ENCODE measurements around the gene MAST4.

The MAST4 gene

GRCh38 chr5:66945389-66946349 is 349.5 kb downstream of the MAST4 start:
- in situ Hi-C loops (cut with HindIII; ENCODE audit: low pct_ligation_motif_present, low pct_unique_long_range_greater_than_20kb, low sequenced_read_pairs) = no loop called here
- no peak for DNase-seq

GRCh38 chr5:66947458-66947857 is 351.3 kb downstream of the MAST4 start:
- in situ Hi-C loops (cut with HindIII; ENCODE audit: low pct_ligation_motif_present, low pct_unique_long_range_greater_than_20kb, low sequenced_read_pairs) = no loop called here
- DNase-seq = no peak

GRCh38 chr5:66949066-66949465 is 352.9 kb downstream of the MAST4 start:
- in situ Hi-C loops (cut with HindIII; ENCODE audit: low pct_ligation_motif_present, low pct_unique_long_range_greater_than_20kb, low sequenced_read_pairs) = no loop called here
- DNase-seq = no peak

GRCh38 chr5:66952153-66952552 is 356.0 kb downstream of the MAST4 start:
- no peak for DNase-seq
- in situ Hi-C loops (cut with HindIII; ENCODE audit: low pct_ligation_motif_present, low pct_unique_long_range_greater_than_20kb, low sequenced_read_pairs) = no loop called here

GRCh38 chr5:66956439-66956838 is 360.2 kb downstream of the MAST4 start:
- no peak for DNase-seq
- in situ Hi-C loops (cut with HindIII; ENCODE audit: low pct_ligation_motif_present, low pct_unique_long_range_greater_than_20kb, low sequenced_read_pairs) = no loop called here

- DNase-seq = no peak
Observed at GRCh38 chr5:66958201-66958979, 362.2 kb downstream of the MAST4 start.

GRCh38 chr5:66958980-66959641 is 362.9 kb downstream of the MAST4 start:
- in situ Hi-C loops (cut with HindIII; ENCODE audit: low pct_ligation_motif_present, low pct_unique_long_range_greater_than_20kb, low sequenced_read_pairs) = no loop called here
- peak; percentile 14 for DNase-seq

More at GRCh38 chr5:66958201-66958979, 362.2 kb downstream of the MAST4 start:
- in situ Hi-C loops (cut with HindIII; ENCODE audit: low pct_ligation_motif_present, low pct_unique_long_range_greater_than_20kb, low sequenced_read_pairs) = no loop called here

GRCh38 chr5:66959653-66960052 is 363.5 kb downstream of the MAST4 start:
- no peak for DNase-seq

GRCh38 chr5:66960369-66961137 is 364.4 kb downstream of the MAST4 start:
- DNase-seq = no peak
- in situ Hi-C loops (cut with HindIII; ENCODE audit: low pct_ligation_motif_present, low pct_unique_long_range_greater_than_20kb, low sequenced_read_pairs) = no loop called here

More at GRCh38 chr5:66959653-66960052, 363.5 kb downstream of the MAST4 start:
- in situ Hi-C loops (cut with HindIII; ENCODE audit: low pct_ligation_motif_present, low pct_unique_long_range_greater_than_20kb, low sequenced_read_pairs) = no loop called here

- in situ Hi-C loops (cut with HindIII; ENCODE audit: low pct_ligation_motif_present, low pct_unique_long_range_greater_than_20kb, low sequenced_read_pairs) = no loop called here
Observed at GRCh38 chr5:66963559-66963971, 367.4 kb downstream of the MAST4 start.

GRCh38 chr5:66966439-66966838 is 370.2 kb downstream of the MAST4 start:
- in situ Hi-C loops (cut with HindIII; ENCODE audit: low pct_ligation_motif_present, low pct_unique_long_range_greater_than_20kb, low sequenced_read_pairs) = no loop called here
- DNase-seq = peak; percentile 2

More at GRCh38 chr5:66963559-66963971, 367.4 kb downstream of the MAST4 start:
- no peak for DNase-seq

GRCh38 chr5:66967102-66967501 is 370.9 kb downstream of the MAST4 start:
- DNase-seq = no peak

GRCh38 chr5:66967826-66968262 is 371.7 kb downstream of the MAST4 start:
- no peak for DNase-seq
- in situ Hi-C loops (cut with HindIII; ENCODE audit: low pct_ligation_motif_present, low pct_unique_long_range_greater_than_20kb, low sequenced_read_pairs) = no loop called here

More at GRCh38 chr5:66967102-66967501, 370.9 kb downstream of the MAST4 start:
- in situ Hi-C loops (cut with HindIII; ENCODE audit: low pct_ligation_motif_present, low pct_unique_long_range_greater_than_20kb, low sequenced_read_pairs) = no loop called here

- no peak for DNase-seq
- in situ Hi-C loops (cut with HindIII; ENCODE audit: low pct_ligation_motif_present, low pct_unique_long_range_greater_than_20kb, low sequenced_read_pairs) = no loop called here
Observed at GRCh38 chr5:66969484-66969883, 373.3 kb downstream of the MAST4 start.

GRCh38 chr5:66969963-66970362 is 373.8 kb downstream of the MAST4 start:
- no peak for DNase-seq
- in situ Hi-C loops (cut with HindIII; ENCODE audit: low pct_ligation_motif_present, low pct_unique_long_range_greater_than_20kb, low sequenced_read_pairs) = no loop called here

GRCh38 chr5:66972004-66972403 is 375.8 kb downstream of the MAST4 start:
- no peak for DNase-seq
- in situ Hi-C loops (cut with HindIII; ENCODE audit: low pct_ligation_motif_present, low pct_unique_long_range_greater_than_20kb, low sequenced_read_pairs) = no loop called here

GRCh38 chr5:66974256-66974655 is 378.1 kb downstream of the MAST4 start:
- DNase-seq = no peak

GRCh38 chr5:66976108-66976507 is 379.9 kb downstream of the MAST4 start:
- DNase-seq = no peak
- in situ Hi-C loops (cut with HindIII; ENCODE audit: low pct_ligation_motif_present, low pct_unique_long_range_greater_than_20kb, low sequenced_read_pairs) = no loop called here

More at GRCh38 chr5:66974256-66974655, 378.1 kb downstream of the MAST4 start:
- in situ Hi-C loops (cut with HindIII; ENCODE audit: low pct_ligation_motif_present, low pct_unique_long_range_greater_than_20kb, low sequenced_read_pairs) = no loop called here
